ENCODE measurements around the gene FLYWCH2.

FLYWCH2 gene, protein sequence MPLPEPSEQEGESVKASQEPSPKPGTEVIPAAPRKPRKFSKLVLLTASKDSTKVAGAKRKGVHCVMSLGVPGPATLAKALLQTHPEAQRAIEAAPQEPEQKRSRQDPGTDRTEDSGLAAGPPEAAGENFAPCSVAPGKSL

DNA sequence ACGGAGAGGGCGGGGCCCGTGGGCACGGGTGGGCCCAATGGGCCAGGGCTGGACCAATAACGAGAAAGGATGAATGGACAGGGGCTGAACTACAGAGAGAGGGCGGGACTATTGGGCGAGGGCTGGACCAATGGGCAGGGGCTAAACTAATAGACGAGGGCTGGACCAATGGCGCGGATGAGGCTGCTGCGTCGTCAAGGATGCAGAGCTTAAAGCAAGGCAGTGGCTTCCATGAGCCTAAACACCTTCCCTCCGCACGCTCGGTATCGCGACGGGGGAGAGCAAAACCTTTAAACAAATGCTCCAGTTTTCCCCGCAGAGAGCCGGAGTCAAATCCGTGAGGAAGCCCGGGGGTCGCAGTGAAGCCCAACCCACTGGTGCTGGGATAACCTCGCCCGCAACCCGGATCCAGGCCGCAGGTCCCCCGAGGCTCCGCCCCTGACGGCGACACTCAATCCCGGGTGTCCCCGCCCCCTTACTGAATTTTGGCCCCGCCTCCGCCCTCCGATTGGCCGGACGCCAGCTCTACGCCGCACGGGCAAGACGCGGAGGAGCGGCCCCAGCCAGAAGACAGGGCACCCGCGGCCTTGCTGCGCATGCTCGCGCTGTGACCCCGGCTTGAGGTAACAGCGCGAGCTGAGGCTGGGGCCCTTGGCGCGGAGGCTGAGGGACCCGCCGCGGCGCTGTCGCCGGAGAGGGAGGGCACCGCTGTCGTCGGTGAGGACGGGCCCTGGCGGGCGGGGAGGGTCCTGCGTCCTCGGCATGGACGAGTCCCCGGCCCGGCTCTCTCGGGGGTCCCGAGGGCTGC lies at the start of gene FLYWCH2:
FLYWCH2 (plus strand) TSS at position 566 of the 808 bp plus-strand sequence. CDS start 13,235 bp downstream, outside the sequence.
- peak within 1 kb of the TSS; percentile 68 for H3K4me3 ChIP-seq (ENCODE audit: low read depth, low read length)
- DNase-seq (ENCODE audit: low read depth) = peak; percentile 98
- TF ChIP-seq, protein P1, sequence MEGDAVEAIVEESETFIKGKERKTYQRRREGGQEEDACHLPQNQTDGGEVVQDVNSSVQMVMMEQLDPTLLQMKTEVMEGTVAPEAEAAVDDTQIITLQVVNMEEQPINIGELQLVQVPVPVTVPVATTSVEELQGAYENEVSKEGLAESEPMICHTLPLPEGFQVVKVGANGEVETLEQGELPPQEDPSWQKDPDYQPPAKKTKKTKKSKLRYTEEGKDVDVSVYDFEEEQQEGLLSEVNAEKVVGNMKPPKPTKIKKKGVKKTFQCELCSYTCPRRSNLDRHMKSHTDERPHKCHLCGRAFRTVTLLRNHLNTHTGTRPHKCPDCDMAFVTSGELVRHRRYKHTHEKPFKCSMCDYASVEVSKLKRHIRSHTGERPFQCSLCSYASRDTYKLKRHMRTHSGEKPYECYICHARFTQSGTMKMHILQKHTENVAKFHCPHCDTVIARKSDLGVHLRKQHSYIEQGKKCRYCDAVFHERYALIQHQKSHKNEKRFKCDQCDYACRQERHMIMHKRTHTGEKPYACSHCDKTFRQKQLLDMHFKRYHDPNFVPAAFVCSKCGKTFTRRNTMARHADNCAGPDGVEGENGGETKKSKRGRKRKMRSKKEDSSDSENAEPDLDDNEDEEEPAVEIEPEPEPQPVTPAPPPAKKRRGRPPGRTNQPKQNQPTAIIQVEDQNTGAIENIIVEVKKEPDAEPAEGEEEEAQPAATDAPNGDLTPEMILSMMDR (IDR thresholded peaks at IDR 0.05; ENCODE audit: low read depth, low read length) = no peak
- TF ChIP-seq MYC (IDR thresholded peaks at IDR 0.05; ENCODE audit: low read depth, low read length) (peak; percentile 54; the same call in 1 of the 2 replicates), POLR2A (IDR thresholded peaks at IDR 0.05; ENCODE audit: extremely low read depth, insufficient read length) (peak; percentile 70)
- TF ChIP-seq, protein P2, sequence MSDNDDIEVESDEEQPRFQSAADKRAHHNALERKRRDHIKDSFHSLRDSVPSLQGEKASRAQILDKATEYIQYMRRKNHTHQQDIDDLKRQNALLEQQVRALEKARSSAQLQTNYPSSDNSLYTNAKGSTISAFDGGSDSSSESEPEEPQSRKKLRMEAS (IDR thresholded peaks at IDR 0.05; ENCODE audit: low read depth, low read length) = peak; percentile 28; the same call in 1 of the 2 replicates

DNA sequence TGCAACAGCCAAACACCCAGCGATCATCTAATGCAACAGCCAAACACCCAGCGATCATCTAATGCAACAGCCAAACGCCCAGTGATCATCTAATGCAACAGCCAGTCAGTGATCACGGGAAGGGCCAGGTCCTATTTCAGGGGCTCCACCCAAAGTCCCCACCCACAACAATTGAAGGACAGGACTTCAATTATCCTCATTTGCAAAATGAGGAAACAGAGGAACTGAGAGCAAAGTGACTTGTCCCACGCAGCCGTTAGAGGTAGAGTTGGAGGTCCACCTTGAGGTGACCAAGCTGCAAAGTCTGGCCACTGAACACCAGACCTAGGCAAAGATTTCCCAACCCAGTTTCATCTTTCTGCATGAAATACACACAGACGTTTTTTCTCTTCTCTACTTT lies 49.2 kb upstream of the FLYWCH2 start:
- TF ChIP-seq POLR2A (IDR thresholded peaks at IDR 0.05; ENCODE audit: extremely low read depth, insufficient read length) = no peak
- no peak for TF ChIP-seq MYC (IDR thresholded peaks at IDR 0.05; ENCODE audit: low read depth, low read length)
- TF ChIP-seq, protein P2 (IDR thresholded peaks at IDR 0.05; ENCODE audit: low read depth, low read length) = no peak
- TF ChIP-seq, protein P1 (IDR thresholded peaks at IDR 0.05; ENCODE audit: low read depth, low read length) = no peak
- DNase-seq (ENCODE audit: low read depth) = no peak
- H3K4me3 ChIP-seq (ENCODE audit: low read depth, low read length) = no peak overlapping the region

DNA sequence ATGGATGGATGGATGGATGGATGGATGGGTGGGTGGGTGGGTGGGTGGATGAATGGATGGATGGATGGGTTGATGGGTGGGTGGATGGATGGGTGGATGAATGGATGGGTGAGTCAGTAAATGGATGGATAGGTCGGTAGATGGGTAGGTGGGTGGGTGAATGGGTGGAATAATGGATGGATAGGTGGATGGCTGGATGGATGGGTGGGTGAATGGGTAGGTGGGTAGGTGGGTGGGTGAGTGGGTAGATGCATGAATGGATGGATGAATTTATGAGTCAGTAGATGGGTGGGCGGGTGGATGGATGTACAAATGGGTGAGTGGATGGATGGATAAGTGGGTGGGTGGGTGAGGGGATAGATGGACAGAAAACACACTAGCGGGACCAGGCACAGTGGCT lies 48.0 kb upstream of the FLYWCH2 start:
- TF ChIP-seq MYC (IDR thresholded peaks at IDR 0.05; ENCODE audit: low read depth, low read length) = no peak
- TF ChIP-seq POLR2A (IDR thresholded peaks at IDR 0.05; ENCODE audit: extremely low read depth, insufficient read length) = no peak
- TF ChIP-seq, protein P2 (IDR thresholded peaks at IDR 0.05; ENCODE audit: low read depth, low read length) = no peak
- TF ChIP-seq, protein P1 (IDR thresholded peaks at IDR 0.05; ENCODE audit: low read depth, low read length) = no peak
- no peak for DNase-seq (ENCODE audit: low read depth)

DNA sequence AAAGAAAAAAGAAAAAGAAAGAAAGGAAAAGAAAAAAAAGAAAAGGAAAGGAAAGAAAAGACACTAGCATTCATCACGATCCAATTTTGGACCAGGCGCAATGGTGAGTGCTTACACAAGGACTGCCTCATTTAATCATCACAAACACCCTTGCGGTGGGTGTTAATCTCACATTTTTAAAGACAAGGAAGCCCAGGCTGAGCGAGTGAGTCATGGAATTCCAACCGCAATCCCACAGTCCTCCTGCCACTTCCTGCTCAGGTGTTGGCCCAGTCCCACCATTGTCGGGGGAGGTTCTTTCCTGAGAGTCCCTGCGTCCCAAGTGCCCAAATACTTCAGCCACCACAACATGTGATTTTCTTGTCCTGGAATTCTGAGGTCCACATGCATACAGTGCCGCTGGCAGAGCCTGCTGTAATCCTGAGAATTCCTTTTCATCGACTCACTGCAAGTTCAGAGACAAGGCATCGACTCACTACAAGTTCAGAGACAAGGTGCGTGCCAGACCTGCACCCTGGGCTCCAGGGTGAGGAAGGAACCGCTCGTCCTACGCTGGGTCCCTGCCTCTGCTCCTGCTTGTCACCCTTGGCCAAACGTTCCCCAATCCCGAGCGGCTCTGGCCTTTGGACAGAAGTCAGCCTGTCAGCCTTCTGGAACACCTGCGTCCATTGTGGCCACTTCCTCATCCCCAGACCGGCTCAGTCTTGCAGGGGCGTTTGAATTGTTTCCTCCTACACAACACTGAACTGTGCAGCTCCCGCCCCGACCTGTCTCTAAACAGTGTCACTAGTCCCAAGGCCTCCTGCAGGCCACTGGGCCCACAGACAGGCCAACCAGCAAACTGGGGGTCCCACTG lies 47.1 kb upstream of the FLYWCH2 start:
- peak; percentile 50 for DNase-seq (ENCODE audit: low read depth)
- TF ChIP-seq, protein P2 (IDR thresholded peaks at IDR 0.05; ENCODE audit: low read depth, low read length) = 0 out of 2 replicates have a peak, but pooled peaks have one; percentile 9
- TF ChIP-seq, protein P1 (IDR thresholded peaks at IDR 0.05; ENCODE audit: low read depth, low read length) = no peak
- no peak overlapping the region for H3K4me3 ChIP-seq (ENCODE audit: low read depth, low read length)

More for the DNA sequence above, 48.0 kb upstream of the FLYWCH2 start:
- H3K4me3 ChIP-seq (ENCODE audit: low read depth, low read length) = no peak overlapping the region

DNA sequence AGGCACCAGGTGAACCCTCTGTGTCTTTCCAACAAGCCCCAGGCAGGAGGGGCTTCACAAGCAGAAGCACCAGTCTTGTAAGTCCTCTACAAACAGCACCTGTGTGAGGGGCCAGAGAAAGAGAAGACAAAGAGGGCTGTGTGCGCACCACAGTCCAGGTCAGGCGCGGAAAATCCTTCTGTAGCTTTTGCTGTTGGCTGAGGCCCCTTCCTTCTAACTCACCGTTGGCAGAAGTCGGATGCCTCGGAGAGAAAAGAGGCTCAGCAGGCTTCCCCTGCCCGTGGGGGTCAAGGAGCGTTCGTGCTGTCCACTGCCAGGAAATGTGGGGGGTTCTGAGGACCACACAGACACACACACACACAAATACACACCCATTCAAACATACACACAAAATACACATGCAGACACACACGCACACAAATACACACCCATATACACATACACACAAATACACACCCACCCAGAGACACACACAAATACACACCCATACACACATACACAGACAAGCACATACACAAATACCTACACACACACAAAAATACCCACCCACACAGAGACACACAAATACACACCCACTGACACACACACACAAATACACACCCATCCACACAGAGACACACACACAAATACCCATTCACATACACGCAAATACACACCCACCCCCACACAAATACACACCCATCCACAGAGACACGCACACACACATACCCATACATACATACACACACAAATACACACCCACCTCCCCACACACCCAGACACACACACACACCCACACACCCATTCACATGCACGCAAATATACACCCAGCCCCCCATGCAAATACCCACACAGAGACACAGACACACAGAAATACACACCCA lies 46.1 kb upstream of the FLYWCH2 start:
- no peak overlapping the region for H3K4me3 ChIP-seq (ENCODE audit: low read depth, low read length)
- TF ChIP-seq MYC (IDR thresholded peaks at IDR 0.05; ENCODE audit: low read depth, low read length) (no peak), POLR2A (IDR thresholded peaks at IDR 0.05; ENCODE audit: extremely low read depth, insufficient read length) (no peak)
- TF ChIP-seq, protein P1 (IDR thresholded peaks at IDR 0.05; ENCODE audit: low read depth, low read length) = no peak
- TF ChIP-seq, protein P2 (IDR thresholded peaks at IDR 0.05; ENCODE audit: low read depth, low read length) = no peak
- DNase-seq (ENCODE audit: low read depth) = no peak

All from NB4 (cell line).